HG03196 (cell line): Measurements from ENCODE around the gene GNG13.

Experiments used
- ATAC-seq: cut with Tn5 transposase; IDR thresholded peaks from one replicate; pipeline ENCODE4 v1.9.1; 2021; ENCODE audit not compliant: unreplicated experiment

Gene GNG13

DNA sequence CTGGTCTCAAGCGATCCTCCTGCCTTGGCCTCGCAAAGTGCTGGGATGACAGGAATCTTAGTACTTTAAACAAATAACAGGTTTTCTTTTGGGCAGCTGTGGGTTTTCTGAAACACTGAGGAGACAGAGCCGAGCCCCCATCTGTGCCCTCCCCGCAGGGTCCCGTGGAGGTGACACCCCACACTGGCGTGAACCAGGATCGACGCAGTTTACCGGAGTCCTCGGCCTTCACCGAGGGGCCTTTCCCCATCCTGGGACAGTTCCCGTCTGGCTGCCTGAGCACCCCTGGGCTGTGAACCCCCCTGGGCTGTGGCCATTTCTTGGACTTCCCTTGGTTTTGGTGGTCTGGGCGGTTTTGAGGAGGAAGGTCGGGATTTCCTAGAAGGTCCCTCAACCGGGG lies 15.3 kb upstream of the GNG13 start:
- no peak for ATAC-seq

- no peak for ATAC-seq
These were observed 14.4 kb upstream of the GNG13 start for GRCh38 chr16:814974-815373.

DNA sequence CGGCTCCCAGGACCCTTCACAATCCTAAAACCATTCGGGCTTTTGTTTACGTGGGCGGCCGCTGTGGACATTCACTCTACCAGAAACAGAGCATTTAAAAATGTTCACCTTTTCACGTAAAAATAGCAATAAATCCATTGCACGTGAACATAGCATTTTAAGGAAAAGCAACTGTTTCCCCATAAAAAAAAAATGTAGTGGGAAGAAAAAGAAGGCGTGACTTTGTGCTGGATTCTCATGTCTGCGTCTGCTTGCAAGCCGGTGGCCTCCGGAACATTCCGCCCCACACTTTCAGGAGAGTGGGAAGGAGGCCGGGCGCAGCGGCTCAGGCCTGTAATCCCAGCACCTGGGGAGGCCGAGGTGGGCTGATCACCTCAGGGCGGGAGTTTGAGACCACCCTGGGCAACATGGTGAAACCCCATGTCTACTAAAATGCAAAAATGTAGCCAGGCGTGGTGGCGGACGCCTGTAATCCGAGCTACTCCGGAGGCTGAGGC lies 13.4 kb upstream of the GNG13 start:
- no peak for ATAC-seq

DNA sequence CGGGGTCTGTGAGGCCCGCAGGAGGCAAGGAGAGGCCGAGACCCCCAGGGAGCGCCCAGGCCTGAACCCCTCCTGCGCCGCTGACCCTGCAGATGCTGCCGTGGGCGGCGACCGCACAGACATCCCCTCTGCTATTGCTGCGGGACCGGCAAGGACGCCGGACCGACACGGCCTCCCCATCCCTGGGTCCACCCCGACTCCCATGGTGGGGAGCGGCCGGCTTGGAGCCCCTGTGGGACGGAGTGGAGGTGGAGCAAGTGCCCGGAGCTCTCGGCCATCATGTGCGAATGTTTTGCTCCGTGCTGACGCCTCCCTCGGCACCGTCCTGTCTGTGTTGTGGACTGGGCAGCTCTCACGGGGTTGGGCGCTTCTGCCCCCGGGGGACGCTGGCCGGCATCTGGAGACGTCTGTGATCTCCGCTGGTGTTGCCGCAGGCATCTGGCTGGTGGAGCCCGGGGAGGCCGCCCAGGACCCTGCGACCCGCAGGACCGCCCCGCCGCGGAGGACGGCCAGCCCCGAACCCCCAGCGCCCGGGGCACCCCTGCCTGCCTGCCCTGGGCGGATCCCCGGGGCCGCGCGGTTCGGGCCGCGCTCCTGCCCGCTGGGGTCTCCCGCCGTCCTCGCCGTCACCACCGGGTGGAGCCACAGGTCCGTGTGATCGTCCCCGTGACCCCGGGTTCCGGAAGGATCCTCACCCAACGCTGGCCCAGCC lies 12.8 kb upstream of the GNG13 start:
- ATAC-seq = no peak

- ATAC-seq = no peak
These were observed 7.5 kb upstream of the GNG13 start for GRCh38 chr16:808085-808386.

- peak; percentile 85 for ATAC-seq
These were observed 7.0 kb upstream of the GNG13 start for GRCh38 chr16:807347-808084.

GRCh38 chr16:805474-805873 lies 4.9 kb upstream of the GNG13 start:
- ATAC-seq = no peak

DNA sequence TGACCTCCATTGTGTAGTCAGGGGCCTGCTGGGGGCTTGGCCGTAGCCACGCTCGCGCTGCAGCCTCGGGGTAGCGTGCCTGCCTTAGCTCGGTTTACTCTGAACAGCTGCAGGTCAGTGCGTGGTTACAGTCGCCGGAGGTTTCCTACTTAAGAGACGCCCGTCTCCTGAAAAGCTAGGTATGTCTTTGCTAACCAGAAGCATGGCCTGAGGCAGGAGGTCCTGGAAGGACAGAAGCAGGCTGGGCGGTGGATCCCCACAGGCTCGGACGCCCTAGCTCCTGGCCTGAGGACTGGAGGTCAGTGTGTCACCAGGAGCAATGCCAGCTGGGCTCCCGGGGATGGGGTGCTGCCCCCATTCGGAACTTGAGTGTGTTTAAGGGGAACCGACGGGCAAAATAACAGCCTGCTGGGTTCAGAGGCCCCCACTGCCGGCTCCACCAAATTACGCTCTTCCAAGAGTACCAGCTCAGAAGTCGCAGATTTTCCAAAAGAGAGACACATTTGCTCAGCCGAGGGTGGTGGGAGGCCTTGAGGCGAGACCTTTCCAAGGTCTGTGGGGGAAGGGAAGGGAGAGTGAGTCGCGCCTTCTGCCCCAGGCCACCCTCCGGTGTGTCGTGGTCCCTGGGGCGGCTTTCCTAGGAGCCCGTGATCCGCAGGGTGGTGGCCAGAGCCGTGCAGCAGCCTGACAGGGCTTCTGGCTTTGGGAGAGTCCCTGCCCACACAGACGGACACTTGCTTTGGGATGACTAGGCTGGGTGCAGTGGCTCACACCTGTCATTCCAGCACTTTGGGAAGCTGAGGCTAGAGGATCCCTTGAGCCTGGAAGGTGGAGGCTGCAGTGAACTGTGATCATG lies 3.9 kb upstream of the GNG13 start:
- no peak for ATAC-seq

DNA sequence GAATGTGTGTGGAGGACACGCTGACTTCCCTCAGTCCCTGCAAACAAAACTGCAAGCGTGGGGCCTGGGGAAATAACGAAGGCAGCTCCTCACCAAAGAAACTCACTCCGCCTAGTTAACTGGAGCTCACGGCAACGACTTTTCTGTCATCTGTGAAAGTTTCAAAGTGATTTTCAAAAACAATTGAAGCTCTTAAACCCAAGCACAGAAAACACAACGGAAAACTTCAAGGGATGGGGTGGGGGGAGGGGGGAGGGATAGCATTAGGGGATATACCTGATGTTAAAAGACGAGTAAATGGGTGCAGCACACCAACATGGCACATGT lies 3.2 kb upstream of the GNG13 start:
- no peak for ATAC-seq

GRCh38 chr16:802914-803753 lies 2.6 kb upstream of the GNG13 start:
- no peak for ATAC-seq

DNA sequence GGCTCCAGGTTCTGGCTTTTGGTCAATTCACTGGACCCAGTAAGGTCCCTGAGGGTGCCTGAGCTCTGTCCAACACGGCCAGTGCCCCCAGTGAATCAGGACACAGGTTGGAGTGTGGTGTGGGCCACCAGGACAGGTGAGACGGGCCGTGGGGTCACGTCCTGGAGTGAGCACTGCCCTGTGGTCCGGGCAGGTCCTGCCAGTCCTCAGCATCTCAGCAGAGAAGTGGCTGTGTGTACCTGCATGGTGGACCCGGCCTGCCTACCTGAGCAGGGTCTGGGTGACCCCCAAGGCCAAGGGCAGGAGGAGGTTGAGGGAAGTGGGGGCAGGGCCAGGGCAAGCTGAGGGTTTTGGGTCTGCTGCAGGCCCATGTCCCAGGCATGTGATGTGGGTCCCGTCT lies 1.9 kb upstream of the GNG13 start:
- ATAC-seq = no peak

DNA sequence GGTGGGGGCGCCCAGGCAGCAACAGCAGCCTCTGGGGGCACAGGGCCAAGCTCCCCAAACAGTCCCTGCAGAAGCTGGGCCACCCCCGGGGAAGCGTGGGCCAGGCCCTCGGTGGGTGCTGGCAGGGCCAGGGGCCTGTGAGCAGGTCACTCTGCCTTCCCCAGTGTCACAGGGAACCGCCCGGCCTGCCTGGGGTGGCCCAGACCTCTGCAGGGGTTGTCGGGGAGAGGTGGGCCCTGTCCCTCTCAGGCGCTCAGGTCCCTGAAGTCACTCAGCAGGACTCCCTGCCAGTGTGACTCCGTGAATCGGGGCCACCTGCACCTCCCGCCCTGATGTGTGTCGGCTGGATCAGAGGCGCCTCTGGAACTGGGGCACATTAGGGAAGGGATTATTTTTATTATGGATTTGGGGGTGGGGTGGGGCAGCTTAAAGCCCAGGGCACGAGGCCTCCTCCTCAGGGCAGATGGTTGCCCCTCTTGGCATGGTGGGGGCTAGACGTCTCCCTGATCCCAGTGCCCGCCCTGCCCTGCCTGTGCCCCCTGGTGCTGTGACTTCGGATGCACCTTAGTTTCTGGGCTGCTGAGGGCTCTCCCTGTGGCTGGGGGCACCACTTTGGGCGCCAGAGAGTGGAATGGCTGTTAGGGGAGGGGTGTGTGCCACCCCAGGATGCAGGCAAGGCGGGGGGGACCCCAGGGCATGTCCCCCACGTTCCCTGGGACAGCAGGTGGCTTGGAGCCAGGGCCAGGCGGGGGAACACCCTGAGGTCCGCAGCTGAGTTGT lies 1.2 kb upstream of the GNG13 start:
- no peak for ATAC-seq

DNA sequence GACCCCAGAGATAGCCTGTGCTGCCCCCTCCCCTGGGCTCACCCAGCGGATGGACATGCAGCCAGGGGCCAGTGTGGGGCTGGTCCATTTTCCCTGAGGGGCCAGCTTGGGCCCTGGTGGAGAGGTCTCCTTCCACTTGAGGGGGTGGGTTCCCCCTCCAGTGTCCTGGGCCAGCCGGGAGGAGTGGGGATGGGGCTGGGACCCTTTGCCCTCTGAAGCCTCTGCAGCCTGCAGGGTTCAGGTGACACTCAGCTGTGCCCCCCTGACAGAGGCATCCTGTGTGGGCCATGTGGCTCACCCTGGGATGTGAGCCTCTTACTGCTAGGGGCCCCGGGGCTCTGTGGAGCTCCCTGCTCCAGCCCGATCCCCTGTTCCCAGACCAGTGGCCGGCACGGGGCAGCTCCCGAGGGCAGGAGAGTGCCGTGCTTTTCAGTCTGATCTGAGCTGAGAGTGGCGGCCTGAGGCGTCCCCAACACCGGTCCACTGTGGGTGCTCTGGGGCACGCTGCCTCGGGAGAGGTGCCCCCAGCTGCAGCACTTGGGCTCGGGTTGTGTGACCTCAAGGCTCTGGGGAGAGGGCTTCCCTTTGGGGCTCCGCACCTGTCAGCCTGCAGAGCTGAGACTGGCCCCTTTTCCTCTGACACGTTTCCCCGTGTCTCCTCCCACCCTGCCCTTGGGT lies 439 bp upstream of the GNG13 start:
- no peak for ATAC-seq

GRCh38 chr16:799111-799947 lies 1.2 kb downstream of the GNG13 start:
- no peak for ATAC-seq

GRCh38 chr16:798666-799065 lies 1.9 kb downstream of the GNG13 start:
- no peak for ATAC-seq

DNA sequence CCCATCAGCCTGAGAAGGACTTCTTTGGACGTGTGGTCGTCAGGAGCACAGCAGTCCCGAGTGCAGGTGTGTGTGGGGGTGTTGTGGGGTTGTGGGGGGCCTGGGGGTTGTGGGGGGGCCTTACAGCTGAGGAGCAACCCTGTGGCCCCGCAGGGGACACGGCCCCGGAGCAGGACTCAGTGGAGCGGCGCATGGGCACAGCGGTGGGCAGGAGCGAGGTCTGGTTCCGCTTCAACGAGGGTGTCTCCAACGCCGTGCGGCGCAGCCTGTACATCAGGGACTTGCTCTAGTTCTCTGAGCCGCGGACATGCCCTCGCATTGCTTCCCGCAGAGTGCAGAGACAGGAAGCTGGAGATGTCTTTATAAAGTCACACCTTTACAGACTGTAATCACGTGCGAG lies 2.8 kb downstream of the GNG13 start:
- ATAC-seq = no peak

- ATAC-seq = no peak
These were observed 3.5 kb downstream of the GNG13 start for GRCh38 chr16:797120-797420.

GRCh38 chr16:796296-797119 lies 4.0 kb downstream of the GNG13 start:
- no peak for ATAC-seq
